B cell (primary cell): Measurements from ENCODE around the gene FAAP24. TPM values are rescaled to one million over a fixed set of nuclear protein-coding genes. Genes with fewer than 3 reads are reported as not detected.
"Not testable (repeated sequence)": the region's sequence is repeated elsewhere in the genome, so short reads cannot be mapped to it uniquely, and the experiment has no call there.

Experiments used
- ATAC-seq: fragments of 200-7000 bp; cut with Tn5 transposase; one replicate; pipeline ENCODE4 v1.10.0; 2021; ENCODE audit warnings: low read depth, mild to moderate bottlenecking, moderate number of reproducible peaks, moderate library complexity
- CTCF ChIA-PET: fragments of 350-600 bp; sonication (Branson Sonifier 250); formaldehyde crosslinking; loops from one replicate; lab custom pipeline; 2021; ENCODE audit warnings: antibody characterized with exemption, inconsistent platforms; lab: Charles Lee
- POLR2A ChIA-PET: fragments of 350-600 bp; sonication (Branson Sonifier 250); formaldehyde crosslinking; loops from one replicate; lab custom pipeline; 2021; ENCODE audit warnings: antibody characterized with exemption; lab: Charles Lee
- DNase-seq: peaks from one replicate; pipeline ENCODE4 v3.0.0; 2013
- H2AFZ ChIP-seq: 2 replicates; pipeline ENCODE4 v1.6.1; 2012; ENCODE audit warnings: mild to moderate bottlenecking, low read depth, low read length; ENCODE audit not compliant: insufficient read depth, poor library complexity, severe bottlenecking
- H3K27ac ChIP-seq, 2 donors: 1 replicate in 1 of 2; 2 replicates in 1 of 2; pipeline ENCODE4 v1.5.1; 2012 to 2013; ENCODE audit warnings: low read length in 2 of 2, mild to moderate bottlenecking in 2 of 2, moderate library complexity in 1 of 2
- H3K27me3 ChIP-seq, 4 experiments: fragments of 200-600 bp in 1 of 4; sonication (generic) in 1 of 4; replicated peaks in 1 of 4; 1 replicate in 2 of 4; 2 replicates in 2 of 4; pipeline versions ENCODE4 v1.6.1 to v1.7.0; 2013 to 2016; ENCODE audit warnings: low read length in 3 of 4, mild to moderate bottlenecking in 2 of 4, mixed read lengths in 1 of 4, moderate library complexity in 1 of 4; ENCODE audit not compliant: insufficient read depth in 4 of 4, control insufficient read depth in 3 of 4; ENCODE audit errors: control extremely low read depth in 1 of 4
- H3K36me3 ChIP-seq, 2 experiments: replicated peaks in 1 of 2; 1 replicate in 1 of 2; 2 replicates in 1 of 2; pipeline versions ENCODE4 v1.6.1 to v1.7.1; 2013; ENCODE audit warnings: low read length in 1 of 2; ENCODE audit not compliant: insufficient read depth in 2 of 2, control insufficient read depth in 1 of 2; ENCODE audit errors: control extremely low read depth in 1 of 2, extremely low read depth in 1 of 2
- H3K4me1 ChIP-seq, 2 donors: fragments of 200-600 bp in 1 of 2; sonication (generic) in 1 of 2; 1 replicate in 1 of 2; 2 replicates in 1 of 2; pipeline versions ENCODE4 v1.5.1 to v1.6.1; 2013 to 2017; ENCODE audit warnings: low read length in 2 of 2; ENCODE audit not compliant: control insufficient read depth in 2 of 2, insufficient read depth in 2 of 2
- H3K4me2 ChIP-seq: replicated peaks from 2 replicates; pipeline ENCODE3; 2012; ENCODE audit warnings: mild to moderate bottlenecking, low read depth, low read length; ENCODE audit not compliant: poor library complexity, severe bottlenecking
- H3K4me3 ChIP-seq, 5 experiments: fragments of 200-600 bp in 1 of 5; sonication (generic) in 1 of 5; 1 replicate in 3 of 5; 2 replicates in 2 of 5; pipeline versions ENCODE4 v1.5.1 to v1.7.0; 2011 to 2016; ENCODE audit warnings: low read length in 4 of 5, mild to moderate bottlenecking in 4 of 5, low read depth in 2 of 5, control low read depth in 1 of 5, moderate library complexity in 1 of 5; ENCODE audit not compliant: insufficient read depth in 1 of 5; ENCODE audit errors: control extremely low read depth in 1 of 5, extremely low read depth in 1 of 5
- H3K79me2 ChIP-seq: fragments of 200-600 bp; sonication (generic); one replicate; pipeline ENCODE4 v1.6.0; 2016; ENCODE audit warnings: low read length; ENCODE audit not compliant: control insufficient read depth, insufficient read depth
- H3K9ac ChIP-seq: fragments of 200-600 bp; sonication (generic); 2 replicates; pipeline ENCODE4 v1.6.1; 2017; ENCODE audit warnings: mild to moderate bottlenecking, low read length, moderate library complexity
- H3K9me3 ChIP-seq, 3 donors: one replicate each; pipeline versions ENCODE4 v1.6.1 to v1.7.1; 2013; ENCODE audit warnings: low read length in 2 of 3; ENCODE audit not compliant: control insufficient read depth in 2 of 3, insufficient read depth in 1 of 3; ENCODE audit errors: control extremely low read depth in 1 of 3
- H4K20me1 ChIP-seq: 2 replicates; pipeline ENCODE4 v1.6.0; 2012; ENCODE audit warnings: mild to moderate bottlenecking, low read length; ENCODE audit not compliant: insufficient read depth, control insufficient read depth, poor library complexity, severe bottlenecking
- H3K27ac Mint-ChIP-seq: one replicate; pipeline ENCODE4 v1.8.0; 2021; ENCODE audit warnings: mixed read lengths
- H3K27me3 Mint-ChIP-seq: one replicate; pipeline ENCODE4 v1.8.0; 2021; ENCODE audit warnings: mixed read lengths
- H3K4me1 Mint-ChIP-seq: one replicate; pipeline ENCODE4 v1.8.0; 2021; ENCODE audit warnings: mixed read lengths
- H3K4me3 Mint-ChIP-seq: one replicate; pipeline ENCODE4 v1.8.0; 2021; ENCODE audit warnings: mixed read lengths
- H3K9me3 Mint-ChIP-seq: one replicate; pipeline ENCODE4 v1.8.0; 2022; ENCODE audit warnings: mixed read lengths; ENCODE audit not compliant: insufficient read depth
- CTCF ChIP-seq: fragments of 200-600 bp; IDR thresholded peaks from one replicate; pipeline ENCODE4 v1.8.0; 2022; ENCODE audit warnings: antibody characterized with exemption, mild to moderate bottlenecking
- EZH2 ChIP-seq: IDR thresholded peaks from 2 replicates; pipeline ENCODE4 v1.6.1; 2012; ENCODE audit warnings: borderline replicate concordance, low read depth, mild to moderate bottlenecking, moderate library complexity, low read length; ENCODE audit not compliant: insufficient read depth, poor library complexity, severe bottlenecking
- WGBS: methylation state at CpG from one replicate; pipeline ENCODE4 v1.1.5; 2013; ENCODE audit warnings: missing lambda C conversion rate; ENCODE audit not compliant: insufficient coverage; 5-methylcytosine and 5-hydroxymethylcytosine counted together
- intact Hi-C: fragments of 100-400 bp; cut with micrococcal nuclease; formaldehyde crosslinking; loops from one replicate; pipeline ENCODE4 v1.10.0; 2022
- polyA plus RNA-seq: library from polyadenylated mRNA; depleted of rRNA; stranded (reverse); fragments of >200 nt; gene quantifications from 2 replicates; pipeline ENCODE4 v1.2.3, GENCODE V29; 2012
- total RNA-seq, 2 donors: library from RNA; stranded (reverse); fragments of 120-200 nt in 1 of 2; gene quantifications; 1 replicate in 1 of 2; 2 replicates in 1 of 2; pipeline versions ENCODE4 v1.2.3 to v1.2.4, GENCODE V29; 2013 to 2022

Gene FAAP24
- total and polyA plus RNA-seq, 2 donors (not counting 1 experiment from before 2014, with no cell fraction given): 1.2 to 2.7 TPM

- no peaks in the 10 kb centered on the region for H3K9me3 Mint-ChIP-seq
- Histone ChIP-seq H3K9ac (no peak overlapping the region), H3K4me2 (no peak overlapping the region), H3K27me3 (no peaks in the 10 kb centered on the region), H3K79me2 (no peaks in the 10 kb centered on the region), H4K20me1 (no peaks in the 10 kb centered on the region), H3K4me1 (no peaks in the 10 kb centered on the region), H3K9me3 (peaks cover 0 to 4% (median 0%) of the 10 kb centered on the region in 3 donors), H3K4me3 (no peak overlapping the region), H3K36me3 (no peaks in the 10 kb centered on the region), H3K27ac (no peak overlapping the region), H2AFZ (no peak overlapping the region)
- ATAC-seq (no peak), DNase-seq (no peak)
- no peak overlapping the region for H3K4me3 Mint-ChIP-seq
- 57% methylated on average over 10 of the region's 11 CpGs for WGBS
- H3K27me3 Mint-ChIP-seq: no peaks in the 10 kb centered on the region
- no peak overlapping the region for H3K27ac Mint-ChIP-seq
- POLR2A ChIA-PET: no interaction called here
- intact Hi-C loops: no loop called here
- CTCF ChIA-PET: no interaction called here
- no peak for TF ChIP-seq EZH2
- TF ChIP-seq CTCF: no peak
- H3K4me1 Mint-ChIP-seq: no peaks in the 10 kb centered on the region
Observed at GRCh38 chr19:33022472-33023116, 50.6 kb downstream of the FAAP24 start.

DNA sequence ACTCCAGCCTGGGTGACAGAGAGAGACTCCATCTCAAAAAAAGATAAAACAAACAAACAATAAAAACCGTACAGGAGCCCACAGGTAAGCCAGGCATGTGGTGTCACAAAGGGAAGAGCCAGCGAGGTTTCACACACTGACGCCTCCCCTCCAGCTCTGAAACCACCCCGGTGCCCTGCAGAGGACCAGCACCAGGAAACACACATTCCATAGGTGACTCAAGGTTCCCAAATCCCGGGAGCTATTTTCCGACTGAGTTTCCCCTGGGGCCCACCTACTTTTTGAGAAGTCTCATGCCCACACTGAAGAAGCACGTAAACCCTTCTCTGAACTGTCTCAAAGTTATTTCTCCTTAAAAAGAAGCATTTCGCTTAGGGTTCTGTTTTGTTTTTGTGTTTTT lies 52.4 kb downstream of the FAAP24 start:
- Mint-ChIP-seq H3K4me3 (no peak overlapping the region), H3K4me1 (no peaks in the 10 kb centered on the region), H3K27me3 (no peaks in the 10 kb centered on the region), H3K27ac (no peak overlapping the region), H3K9me3 (no peaks in the 10 kb centered on the region)
- ChIA-PET CTCF (no interaction called here), POLR2A (no interaction called here)
- H3K9me3 ChIP-seq: peaks cover 0 to 13% (median 0%) of the 10 kb centered on the region in 3 donors
- no peak overlapping the region for H3K4me3 ChIP-seq
- WGBS: 84% methylated on average over 6 of the region's 8 CpGs
- TF ChIP-seq EZH2: no peak
- no peak for TF ChIP-seq CTCF
- ATAC-seq (no peak), DNase-seq (no peak)
- no peaks in the 10 kb centered on the region for H3K36me3 ChIP-seq
- no peak overlapping the region for H3K27ac ChIP-seq
- no peaks in the 10 kb centered on the region for H3K79me2 ChIP-seq
- no peaks in the 10 kb centered on the region for H3K27me3 ChIP-seq
- no peaks in the 10 kb centered on the region for H3K4me1 ChIP-seq
- no peaks in the 10 kb centered on the region for H4K20me1 ChIP-seq
- H2AFZ ChIP-seq: no peak overlapping the region
- H3K4me2 ChIP-seq: no peak overlapping the region
- intact Hi-C loops: no loop called here
- H3K9ac ChIP-seq: no peak overlapping the region

- DNase-seq, ATAC-seq, intact Hi-C loops, H3K4me1 Mint-ChIP-seq, H3K4me3 Mint-ChIP-seq, CTCF ChIA-PET, H3K4me2 ChIP-seq, H2AFZ ChIP-seq, H3K79me2 ChIP-seq, H3K27me3 ChIP-seq, H3K36me3 ChIP-seq, H3K27ac Mint-ChIP-seq, H3K27me3 Mint-ChIP-seq, H4K20me1 ChIP-seq, H3K9ac ChIP-seq, H3K9me3 Mint-ChIP-seq, H3K27ac ChIP-seq, H3K4me1 ChIP-seq, H3K4me3 ChIP-seq: not testable (repeated sequence)
- peaks cover 0 to 24% (median 0%) of the 10 kb centered on the region in 3 donors for H3K9me3 ChIP-seq
- POLR2A ChIA-PET: interaction anchor here (0.7 kb wide), 1 partner anchor 1154 kb away, joined by 4 read pairs; no protein-coding TSS in a partner anchor
- 96% methylated on average over 4 of the region's 12 CpGs for WGBS
Observed at GRCh38 chr19:33025468-33026238, 53.6 kb downstream of the FAAP24 start.
